Measurements from ENCODE around the gene DGKK.
"Not testable (repeated sequence)": the region's sequence is repeated elsewhere in the genome, so short reads cannot be mapped to it uniquely, and the experiment has no call there.

The DGKK gene

DNA sequence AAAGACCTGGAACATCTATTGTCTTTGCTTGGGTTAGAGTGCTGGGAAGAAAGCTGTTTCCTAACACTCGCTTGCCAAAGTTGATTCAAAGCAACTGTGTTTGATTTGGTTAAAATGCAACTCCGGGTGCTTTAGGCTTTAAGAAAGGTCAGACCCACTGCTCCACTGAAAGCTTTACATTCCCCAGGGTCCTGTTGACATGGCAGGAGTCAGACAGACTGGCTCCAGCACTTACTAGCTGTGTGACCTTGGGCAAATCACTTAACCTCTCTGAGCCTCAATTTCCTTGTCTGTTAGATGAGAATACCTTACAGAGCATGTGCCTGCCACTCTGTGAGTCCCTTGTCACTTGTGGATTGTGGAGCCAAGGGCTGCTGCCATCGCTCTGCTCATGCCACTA lies 39.0 kb downstream of the DGKK start:
- DNase-seq (ENCODE audit: low read depth in 2 of 2), result no peak

DNA sequence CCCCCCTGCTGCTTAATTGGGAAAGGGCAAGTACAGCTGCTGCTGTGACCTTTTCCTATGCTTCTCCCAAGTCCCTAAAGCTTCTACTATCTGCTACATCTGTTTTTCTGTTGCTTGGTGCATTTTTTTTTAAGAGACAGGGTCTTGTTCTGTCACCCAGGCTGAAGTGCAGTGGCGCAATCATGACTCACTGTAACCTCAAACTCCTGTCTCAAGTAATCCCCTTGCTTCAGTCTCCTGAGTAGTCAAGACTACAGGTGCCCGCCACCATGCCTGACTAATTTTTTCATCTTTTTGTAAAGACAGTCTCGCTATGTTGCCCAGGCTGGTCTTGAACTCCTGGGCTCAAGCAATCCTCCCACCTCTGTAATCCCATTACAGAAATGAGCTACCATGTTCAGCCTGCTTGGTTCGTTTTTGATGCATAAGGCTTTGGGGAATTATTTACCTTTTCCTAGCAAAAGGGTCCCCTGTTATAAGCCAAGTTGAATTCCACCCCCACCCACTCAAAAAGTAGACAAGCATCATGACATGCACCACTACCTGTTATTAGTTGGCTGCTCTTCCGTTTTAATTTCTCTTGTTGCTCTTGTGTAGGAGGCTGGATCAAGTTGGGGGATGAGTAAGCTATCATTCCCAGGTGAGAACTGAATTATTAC lies 39.6 kb downstream of the DGKK start:
- no peak for DNase-seq (ENCODE audit: low read depth in 2 of 2)

DNA sequence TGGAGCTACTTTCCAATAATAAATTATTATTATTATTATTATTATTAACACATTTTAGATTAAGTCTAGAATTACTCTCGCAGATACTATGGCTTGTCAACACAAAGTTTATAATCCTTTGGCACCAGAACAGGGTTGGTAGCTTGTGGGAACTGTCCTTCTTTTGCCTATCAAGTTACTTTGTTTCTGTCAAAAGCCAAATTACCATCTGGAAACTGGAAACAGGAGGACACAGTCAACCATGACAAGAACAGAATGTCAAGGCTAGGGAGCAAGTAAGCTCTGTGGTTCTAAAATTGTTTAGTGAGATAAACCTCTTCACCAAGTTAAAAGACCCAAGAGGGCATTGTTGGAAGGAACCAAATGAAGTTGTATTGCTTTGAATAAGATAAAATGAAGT lies 42.5 kb downstream of the DGKK start:
- DNase-seq (ENCODE audit: low read depth in 2 of 2), result no peak

DNA sequence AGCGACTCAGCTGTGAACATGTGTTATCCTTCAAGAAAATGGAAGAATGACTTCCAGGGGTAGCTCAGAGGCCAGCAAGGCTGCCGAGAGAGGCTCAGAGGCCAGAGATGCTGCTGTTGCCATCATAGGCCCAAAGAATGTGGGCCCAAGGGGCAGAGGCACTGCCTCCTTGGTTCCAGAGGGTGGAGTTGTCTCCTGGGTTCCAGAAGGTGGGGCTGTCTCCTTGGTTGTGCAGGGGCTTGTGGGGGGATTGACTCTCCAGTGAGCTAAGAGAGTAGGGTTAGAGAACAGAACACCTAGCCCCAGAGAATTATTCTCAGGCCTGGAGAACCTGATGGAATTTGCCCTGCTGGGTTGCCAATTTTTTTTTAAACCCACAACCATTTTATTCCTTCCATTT lies 62.6 kb downstream of the DGKK start:
- no peak for DNase-seq (ENCODE audit: low read depth in 2 of 2)

DNA sequence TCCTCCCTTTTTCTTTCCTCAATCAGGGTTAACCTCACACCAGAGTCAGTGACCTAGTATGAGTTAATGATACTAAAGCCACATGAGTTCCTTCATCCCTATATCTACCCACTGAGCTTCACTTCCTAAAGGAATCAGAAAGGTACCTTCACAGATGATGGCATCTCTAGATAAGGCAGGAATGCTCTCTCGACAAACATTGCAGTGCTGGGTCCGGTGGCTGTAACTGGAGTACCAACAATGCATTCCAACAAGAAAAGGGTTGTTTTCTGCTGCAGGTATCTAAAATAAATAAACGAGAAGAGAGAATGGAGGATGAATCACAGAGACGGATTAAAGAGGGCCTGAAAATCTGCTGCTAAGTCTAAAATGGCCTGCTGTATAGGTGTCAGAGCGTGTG lies 66.7 kb downstream of the DGKK start:
- DNase-seq (ENCODE audit: low read depth in 2 of 2), result no peak

DNA sequence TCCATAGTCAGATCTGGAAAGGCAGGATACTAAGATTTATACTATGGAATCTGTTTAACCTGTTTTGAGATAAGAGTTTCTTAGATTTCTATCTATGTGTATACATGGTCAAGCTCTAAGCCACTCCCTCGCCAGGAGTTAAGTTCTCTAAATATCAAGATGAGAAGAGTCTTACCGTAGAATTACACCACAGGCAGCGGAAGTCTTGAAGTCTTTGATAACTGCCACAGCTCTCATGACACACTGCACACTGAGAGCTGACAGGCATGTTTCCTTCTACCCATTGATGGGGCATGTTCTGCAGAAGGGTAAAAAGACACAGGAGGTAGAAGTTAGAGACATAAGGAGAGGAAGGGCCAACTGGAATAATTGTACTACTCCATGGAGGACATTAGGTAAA lies 67.7 kb downstream of the DGKK start:
- no peak for DNase-seq (ENCODE audit: low read depth in 2 of 2)

DNA sequence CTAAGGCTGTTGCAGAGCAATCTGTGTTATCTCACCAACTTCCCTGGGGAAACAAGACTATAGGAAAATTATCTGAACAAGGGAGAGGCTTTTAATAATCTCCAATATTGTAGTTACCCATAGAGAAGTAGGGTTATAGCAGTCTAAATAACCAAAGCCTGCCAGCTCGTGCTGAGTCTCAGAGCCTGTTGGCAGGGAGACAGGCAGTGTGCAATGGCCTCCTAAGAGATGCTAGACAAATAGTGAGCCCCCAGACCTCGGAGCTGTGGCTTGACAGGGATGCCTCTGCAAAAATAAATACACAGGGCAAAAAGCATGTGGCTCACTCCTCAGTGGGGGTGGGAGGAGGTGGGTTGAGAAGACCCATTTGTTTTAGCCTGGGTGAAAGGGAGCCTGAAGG lies 76.7 kb downstream of the DGKK start:
- DNase-seq (ENCODE audit: low read depth in 2 of 2), result no peak

DNA sequence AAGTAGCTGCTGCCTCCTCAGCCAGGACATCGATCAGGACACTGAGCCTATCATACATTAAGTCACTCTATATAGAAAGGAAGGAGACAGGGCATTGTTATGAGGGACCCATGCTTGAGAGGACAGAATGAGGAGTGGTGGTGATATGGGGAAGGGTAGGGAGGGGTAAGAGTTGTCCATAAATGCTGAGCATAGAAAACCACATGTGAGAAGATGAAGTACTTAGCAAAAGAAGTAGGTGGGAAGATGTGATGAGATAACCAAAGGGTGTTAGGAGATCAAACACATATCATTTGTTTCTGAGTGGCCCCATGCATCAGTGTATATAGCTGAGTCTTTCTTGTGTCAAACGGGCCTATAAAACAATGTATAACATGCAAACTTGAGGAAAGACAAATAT lies 84.1 kb downstream of the DGKK start:
- DNase-seq (ENCODE audit: low read depth in 2 of 2), result no peak

DNA sequence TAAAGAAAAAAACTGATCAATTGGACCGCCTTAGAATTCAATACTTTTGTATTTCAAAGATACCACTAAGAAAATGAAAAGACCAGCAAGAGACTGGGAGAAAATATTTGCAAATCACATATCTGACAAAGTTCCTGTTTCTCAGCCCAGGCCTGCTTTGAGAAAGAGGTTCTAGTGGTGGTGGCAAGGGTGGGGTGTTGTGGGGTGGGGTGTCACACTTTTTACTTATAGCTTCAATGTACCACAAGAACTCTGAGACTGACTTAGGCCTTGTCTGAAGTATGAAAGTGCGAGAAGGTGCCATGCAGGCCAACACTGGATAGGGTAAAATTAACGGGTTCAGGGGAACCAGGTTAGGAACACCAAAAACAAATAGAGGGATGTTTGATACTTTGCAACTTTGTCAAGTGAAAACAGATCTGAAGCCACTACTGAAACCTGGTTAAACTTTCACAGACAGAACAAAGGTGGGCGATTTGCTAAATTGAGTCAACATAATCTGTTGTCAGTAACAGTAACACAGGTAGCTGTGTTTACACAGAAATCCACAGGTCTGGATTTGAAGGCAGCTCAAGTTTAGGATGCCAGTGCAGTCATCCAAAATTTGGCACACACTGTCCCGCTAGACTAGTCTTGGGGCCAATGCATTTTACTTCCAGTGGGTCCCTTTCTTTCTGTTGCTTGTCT lies 88.8 kb downstream of the DGKK start:
- DNase-seq (ENCODE audit: low read depth in 2 of 2), result no peak

DNA sequence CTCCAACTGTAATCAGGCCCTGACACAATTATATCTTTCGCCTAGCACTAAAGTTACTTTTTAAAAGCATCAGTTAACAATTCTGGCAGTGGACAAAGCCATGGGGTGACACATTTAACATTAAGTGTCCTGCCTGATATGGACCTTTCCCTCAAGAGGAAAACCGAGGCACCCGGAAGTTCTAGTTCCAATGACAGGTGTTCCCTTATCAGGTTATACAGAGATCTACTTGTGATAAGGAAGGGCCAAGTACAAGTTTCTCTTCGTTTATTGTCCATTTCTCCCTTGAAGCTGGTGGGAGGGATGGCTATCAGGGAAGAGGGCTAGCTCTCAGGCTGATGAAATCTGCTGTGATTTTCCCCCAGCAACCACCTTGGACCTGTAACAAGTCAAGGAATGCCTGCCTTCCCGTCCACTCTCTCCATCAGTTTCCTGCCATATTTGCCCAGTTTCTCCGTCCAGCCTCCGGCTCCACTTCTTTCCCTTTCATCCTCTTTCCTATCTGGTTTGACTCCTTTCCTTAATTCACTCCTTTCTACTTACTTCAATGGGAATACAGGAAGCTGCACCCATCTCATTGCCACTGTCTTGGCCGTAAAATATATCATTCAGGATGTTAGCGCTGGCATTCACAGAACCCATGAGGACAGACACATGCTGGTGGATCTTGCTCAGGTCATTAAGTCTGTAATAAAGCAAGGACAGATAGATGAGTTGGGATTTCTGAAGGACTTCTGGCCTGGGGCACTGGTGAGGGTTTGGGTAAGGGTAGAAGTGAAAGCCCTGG lies 95.0 kb downstream of the DGKK start:
- DNase-seq (ENCODE audit: low read depth in 2 of 2), result no peak

DNA sequence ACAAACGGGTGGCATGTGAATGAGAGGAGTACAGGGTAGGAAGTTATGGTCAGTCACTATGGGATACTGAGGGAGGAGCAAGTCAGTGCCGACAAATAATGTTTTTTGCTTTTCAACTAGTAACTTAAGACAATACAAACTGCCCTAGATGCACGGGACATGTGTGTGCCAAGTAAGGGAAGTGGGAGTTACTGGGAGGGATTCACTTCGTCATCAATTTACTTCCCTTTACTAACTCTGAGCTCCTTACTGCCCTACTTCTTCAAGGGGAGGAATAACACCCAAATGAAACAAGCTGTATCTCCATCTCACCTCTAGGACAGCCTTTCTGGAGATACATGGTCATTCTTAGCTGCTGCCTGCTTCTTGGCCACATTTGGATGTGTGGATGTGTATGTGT lies 97.7 kb downstream of the DGKK start:
- no peak for DNase-seq (ENCODE audit: low read depth in 2 of 2)

DNA sequence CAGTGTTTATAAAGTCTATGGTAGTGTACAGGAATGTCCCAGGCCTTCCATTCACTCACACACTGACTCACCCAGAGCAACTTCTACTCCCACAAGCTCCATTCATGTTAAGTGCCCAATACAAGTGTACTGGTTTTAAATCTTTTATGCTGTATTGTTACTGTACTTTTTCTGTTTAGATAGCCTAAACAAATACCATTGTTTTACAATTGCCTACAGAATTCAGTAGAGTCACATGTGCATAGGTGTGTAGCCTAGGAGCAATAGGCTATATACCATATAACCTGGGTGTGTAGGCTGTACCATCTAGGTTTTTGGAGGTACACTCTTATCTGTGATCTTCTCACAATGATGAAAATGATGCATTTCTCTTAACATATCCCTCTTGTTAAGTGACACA lies 126.7 kb downstream of the DGKK start:
- DNase-seq (ENCODE audit: low read depth in 2 of 2), result no peak

DNA sequence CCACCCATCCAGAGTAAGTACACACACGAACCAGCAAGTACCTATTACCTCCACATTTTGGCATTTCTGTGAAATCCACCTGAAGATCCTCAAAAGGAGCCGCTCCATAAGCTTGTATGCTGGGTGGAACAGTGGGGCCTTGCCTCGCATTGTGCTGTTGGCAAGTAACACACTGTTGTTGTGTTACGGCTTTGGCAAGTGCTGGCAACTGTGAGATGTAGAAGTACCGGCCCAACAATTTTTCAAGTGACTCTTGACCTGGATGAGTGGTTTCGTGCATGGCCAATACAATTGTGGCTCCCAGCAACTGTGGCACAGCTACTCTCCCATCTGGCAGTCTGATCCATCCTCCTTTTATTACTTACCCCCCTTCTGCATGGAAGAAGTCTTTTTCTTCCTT lies 137.3 kb downstream of the DGKK start:
- DNase-seq (ENCODE audit: low read depth in 2 of 2), result no peak

DNA sequence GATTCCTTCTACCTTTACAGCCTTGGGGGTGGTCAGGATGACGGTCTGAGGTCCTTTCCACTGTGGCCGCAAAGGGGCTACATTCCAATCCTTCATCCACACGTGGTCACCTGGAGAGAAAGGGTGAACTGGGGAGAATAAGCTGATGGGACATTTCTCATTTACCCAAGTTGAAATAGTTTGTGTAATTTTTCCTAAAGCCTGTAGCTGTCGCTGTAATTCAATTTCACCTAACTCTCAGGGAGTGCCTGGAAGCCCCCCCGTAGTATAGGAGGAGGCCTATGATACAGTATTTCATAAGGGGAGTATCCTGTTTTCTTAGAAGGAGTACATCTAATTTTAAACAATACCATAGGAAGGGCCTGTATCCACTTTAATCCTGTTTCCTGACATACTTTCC lies 138.0 kb downstream of the DGKK start:
- DNase-seq (ENCODE audit: low read depth in 2 of 2), result not testable (repeated sequence)

DNA sequence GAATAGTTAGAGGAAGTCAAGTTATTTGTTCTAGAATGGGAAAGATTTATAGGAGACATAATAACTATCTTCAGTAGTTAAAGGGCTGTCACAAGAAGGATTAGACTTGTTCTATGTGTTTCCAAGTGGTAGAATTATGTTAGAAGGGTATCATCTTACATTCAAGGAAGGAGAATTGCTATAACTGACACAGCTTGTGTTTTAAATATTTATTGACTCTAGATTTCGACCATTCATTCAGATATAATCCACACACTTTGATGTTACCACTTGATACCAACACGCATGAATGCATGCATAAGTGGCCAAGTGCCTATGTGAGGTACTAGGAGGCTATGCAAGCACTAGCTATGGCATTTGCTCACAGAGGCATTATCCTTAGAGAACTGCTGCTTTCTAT lies 143.4 kb downstream of the DGKK start:
- no peak for DNase-seq (ENCODE audit: low read depth in 2 of 2)
